NCI-H524 treated with DMSO at 0.1 percent for 48 hours (cell line): ENCODE results near the gene ICE2.
"Not testable (repeated sequence)": the region's sequence is repeated elsewhere in the genome, so short reads cannot be mapped to it uniquely, and the experiment has no call there.

Experiments used
- DNase-seq: peaks from one replicate; lab custom pipeline; 2025; lab: John Stamatoyannopoulos, UW

ICE2 gene

GRCh38 chr15:60406513-60407414 lies 72.2 kb downstream of the ICE2 start:
- no peak for DNase-seq

- no peak for DNase-seq
Observed at GRCh38 chr15:60405399-60405798, 73.5 kb downstream of the ICE2 start.

- not testable (repeated sequence) for DNase-seq
Observed at GRCh38 chr15:60404351-60404750, 74.6 kb downstream of the ICE2 start.

- DNase-seq, result no peak
Observed at GRCh38 chr15:60400944-60401343, 78.0 kb downstream of the ICE2 start.

- DNase-seq, result no peak
Observed at GRCh38 chr15:60399931-60400330, 79.0 kb downstream of the ICE2 start.

- no peak for DNase-seq
Observed at GRCh38 chr15:60399246-60399915, 79.6 kb downstream of the ICE2 start.

- DNase-seq, result no peak
Observed at GRCh38 chr15:60397772-60398445, 81.0 kb downstream of the ICE2 start, which contains the start of gene ANXA2. TSS of gene ANXA2 (minus strand) at chr15:60397986. CDS start at chr15:60386075, 11,911 bp downstream.

GRCh38 chr15:60396958-60397771 lies 81.8 kb downstream of the ICE2 start:
- no peak for DNase-seq

GRCh38 chr15:60396560-60396957 lies 82.4 kb downstream of the ICE2 start:
- DNase-seq, result no peak

- no peak for DNase-seq
Observed at GRCh38 chr15:60396100-60396499, 82.8 kb downstream of the ICE2 start.

- DNase-seq, result no peak
Observed at GRCh38 chr15:60395276-60396011, 83.5 kb downstream of the ICE2 start.

GRCh38 chr15:60394689-60395097 lies 84.2 kb downstream of the ICE2 start:
- DNase-seq, result no peak

GRCh38 chr15:60392986-60393790 lies 85.8 kb downstream of the ICE2 start:
- no peak for DNase-seq

GRCh38 chr15:60392601-60392985 lies 86.3 kb downstream of the ICE2 start:
- DNase-seq, result no peak

- DNase-seq, result no peak
Observed at GRCh38 chr15:60391722-60392315, 87.1 kb downstream of the ICE2 start.

GRCh38 chr15:60390871-60391501 lies 88.0 kb downstream of the ICE2 start:
- no peak for DNase-seq

GRCh38 chr15:60390231-60390630 lies 88.7 kb downstream of the ICE2 start:
- DNase-seq, result no peak

- no peak for DNase-seq
Observed at GRCh38 chr15:60389261-60390077, 89.5 kb downstream of the ICE2 start.
